Choroid plexus epithelial cell (primary cell): ENCODE measurements around the gene ACAT1.
"Not testable (repeated sequence)": the region's sequence is repeated elsewhere in the genome, so short reads cannot be mapped to it uniquely, and the experiment has no call there.

Experiments
- DNase-seq: peaks from one replicate; pipeline ENCODE4 v3.0.0-alpha.2; 2010; ENCODE audit warnings: low read depth
- H3K4me3 ChIP-seq: 2 replicates; pipeline ENCODE4 v1.5.1; 2011; ENCODE audit warnings: low read depth, mild to moderate bottlenecking, control low read depth, low read length, moderate library complexity
- CTCF ChIP-seq: conservative IDR thresholded peaks from 2 replicates; pipeline ENCODE4 v1.5.1; 2011; ENCODE audit warnings: low read depth, mild to moderate bottlenecking, control low read depth, inconsistent platforms, low read length, moderate library complexity

The ACAT1 gene

GRCh38 chr11:108101090-108101775, 20.1 kb upstream of the ACAT1 start:
- no peak for TF ChIP-seq CTCF
- no peak overlapping the region for H3K4me3 ChIP-seq

DNA sequence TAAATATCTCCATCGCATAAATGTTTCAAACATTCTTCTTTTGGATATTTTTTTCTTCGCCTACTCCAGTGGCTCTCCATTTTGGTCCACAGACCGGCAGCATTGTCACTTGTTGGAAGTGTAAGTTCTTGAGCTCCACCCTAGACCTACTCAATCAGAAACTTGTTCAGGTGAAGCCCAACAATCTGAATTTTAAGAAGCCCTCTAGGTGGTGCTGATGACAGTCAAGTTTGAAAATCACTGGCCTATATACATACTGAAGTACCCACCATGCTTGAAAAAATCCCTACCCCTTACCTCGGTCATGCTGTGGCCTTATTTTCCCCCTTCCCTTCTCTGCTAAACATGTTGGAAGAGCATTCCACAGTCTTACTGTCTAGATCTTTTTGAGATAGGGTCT, 10.2 kb upstream of the ACAT1 start:
- TF ChIP-seq CTCF = no peak
- H3K4me3 ChIP-seq = no peak overlapping the region
- DNase-seq = no peak

More at GRCh38 chr11:108101090-108101775, 20.1 kb upstream of the ACAT1 start:
- DNase-seq = no peak

DNA sequence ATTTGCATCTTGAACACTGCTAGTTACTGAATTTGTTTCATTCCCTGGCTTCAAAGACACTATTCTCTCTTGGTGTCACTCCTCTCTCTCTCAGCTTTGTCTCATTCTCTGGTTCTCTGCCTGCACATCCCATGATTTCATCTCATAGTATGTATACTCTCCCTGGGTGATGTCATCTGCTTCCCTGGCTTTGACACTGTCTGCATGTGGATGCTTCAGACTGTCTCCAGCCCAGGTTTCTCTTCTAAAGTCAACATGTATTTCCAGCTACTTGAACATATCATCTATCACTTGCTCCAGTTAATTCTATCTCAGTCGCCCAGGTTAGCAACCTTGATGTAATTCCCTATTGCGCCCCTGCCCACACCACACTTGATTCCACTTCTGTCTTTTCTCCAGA, 9.3 kb upstream of the ACAT1 start:
- DNase-seq = no peak
- no peak for TF ChIP-seq CTCF
- H3K4me3 ChIP-seq = no peak overlapping the region

DNA sequence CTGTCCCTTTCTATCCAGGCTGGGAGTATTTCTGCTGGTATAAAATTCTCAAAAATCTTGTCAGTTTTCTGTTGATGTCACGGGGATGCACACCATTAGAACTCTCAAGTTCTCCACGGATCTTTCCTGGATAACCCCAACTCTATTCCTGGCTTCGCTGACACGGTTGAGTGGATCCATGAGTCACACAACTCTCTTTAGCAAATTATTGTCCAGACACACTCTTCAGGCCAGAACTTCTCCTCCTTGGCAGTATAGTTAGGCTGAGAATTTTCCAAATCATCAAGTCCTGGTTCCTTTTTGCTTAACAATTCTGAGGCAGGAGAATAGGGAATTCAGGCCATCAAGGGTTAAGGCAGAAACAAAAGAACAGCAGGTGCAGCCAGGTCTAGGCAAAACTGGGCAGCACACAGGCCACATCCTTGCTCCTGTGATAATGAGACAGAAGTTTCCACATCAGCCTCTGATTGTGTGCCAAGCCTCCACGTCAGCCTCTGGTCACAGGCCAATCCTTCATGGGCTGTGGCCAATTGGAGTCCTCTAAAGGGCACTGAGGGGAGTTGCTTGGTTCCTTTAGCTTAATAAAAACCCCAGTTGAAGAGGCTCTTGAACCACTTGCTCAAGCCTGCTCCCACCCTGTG, 5.7 kb upstream of the ACAT1 start:
- no peak for TF ChIP-seq CTCF
- H3K4me3 ChIP-seq = no peak overlapping the region
- DNase-seq = peak; percentile 89

GRCh38 chr11:108117746-108118371, 3.5 kb upstream of the ACAT1 start:
- DNase-seq = peak; percentile 88
- TF ChIP-seq CTCF = peak; percentile 67
- H3K4me3 ChIP-seq = no peak overlapping the region

DNA sequence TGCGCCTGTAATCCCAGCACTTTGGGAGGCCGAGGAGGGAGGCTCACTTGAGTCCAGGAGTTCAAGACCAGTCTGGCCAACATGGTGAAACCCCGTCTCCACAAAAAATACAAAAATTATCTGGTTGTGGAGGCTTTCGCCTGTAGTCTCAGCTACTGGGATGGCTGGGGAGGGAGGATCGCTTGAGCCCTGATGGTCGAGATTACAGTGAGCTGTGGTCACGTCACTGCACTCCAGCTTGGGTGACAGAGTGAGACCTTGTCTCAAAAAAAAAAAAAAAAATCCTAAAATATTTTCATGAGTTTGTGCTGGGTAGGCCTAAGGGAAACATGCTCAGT, 462 bp upstream of the ACAT1 start:
- DNase-seq = not testable (repeated sequence)
- peak overlapping the region; percentile 93 for H3K4me3 ChIP-seq

DNA sequence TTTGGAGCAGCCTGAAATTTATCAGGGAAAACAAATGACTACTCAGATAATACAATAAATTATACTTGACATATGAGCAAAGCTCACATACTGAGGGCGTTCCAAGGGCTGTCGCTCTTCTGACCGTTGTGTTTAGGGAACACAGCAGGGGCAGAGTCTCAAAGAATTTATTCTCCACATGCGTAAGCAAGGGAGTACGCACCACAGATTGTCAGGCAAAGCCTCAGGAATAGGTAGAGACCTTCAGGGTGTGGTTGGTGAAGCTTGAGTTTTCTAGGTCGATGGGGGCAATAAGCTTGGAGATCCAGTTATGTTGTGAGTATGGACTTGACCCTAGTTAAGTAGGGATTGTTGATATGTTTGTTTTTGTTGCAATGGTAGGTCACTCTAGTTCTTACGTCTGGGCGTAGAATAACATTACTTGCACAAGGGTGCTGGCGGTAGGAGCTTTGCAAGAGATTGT, 830 bp downstream of the ACAT1 start:
- DNase-seq = peak; percentile 74
- H3K4me3 ChIP-seq = peak overlapping the region; percentile 93
- no peak for TF ChIP-seq CTCF
